SU-DHL-6 (cell line): ENCODE measurements around the gene ZSCAN30.

Experiments
- H2AFZ ChIP-seq: fragments of 200-600 bp; sonication (generic); 2 replicates; pipeline ENCODE4 v1.6.1; 2014; ENCODE audit warnings: low read depth, mild to moderate bottlenecking, moderate library complexity, mixed read lengths, antibody characterized with exemption, low read length; ENCODE audit not compliant: severe bottlenecking
- H3F3A ChIP-seq: fragments of 200-600 bp; shearing (Covaris generic); 2 replicates; pipeline ENCODE4 v1.6.0; 2016; ENCODE audit warnings: antibody characterized with exemption, mild to moderate bottlenecking; ENCODE audit not compliant: insufficient read depth
- H3K27ac ChIP-seq: fragments of 200-600 bp; sonication (generic); 2 replicates; pipeline ENCODE4 v1.5.1; 2016; ENCODE audit warnings: low read depth, mild to moderate bottlenecking, low read length, moderate library complexity, mixed read lengths
- H3K27me3 ChIP-seq: fragments of 200-600 bp; sonication (generic), shearing (Covaris generic); 2 replicates; pipeline ENCODE4 v1.6.0; 2014; ENCODE audit warnings: mild to moderate bottlenecking, low read length
- H3K36me3 ChIP-seq: fragments of 200-600 bp; sonication (generic); 2 replicates; pipeline ENCODE4 v1.6.1; 2014; ENCODE audit warnings: mild to moderate bottlenecking, low read length, mixed read lengths
- H3K4me2 ChIP-seq: fragments of 300-600, 200-600 bp; shearing (Covaris generic), sonication (generic); 2 replicates; pipeline ENCODE4 v1.6.0; 2014; ENCODE audit warnings: low read length, low read depth, mild to moderate bottlenecking; ENCODE audit not compliant: poor library complexity, severe bottlenecking
- H3K4me3 ChIP-seq: fragments of 200-600 bp; sonication (generic); 2 replicates; pipeline ENCODE4 v1.5.1; 2014; ENCODE audit warnings: antibody characterized with exemption, low read length, mild to moderate bottlenecking, mixed read lengths; ENCODE audit not compliant: insufficient read depth, poor library complexity, severe bottlenecking
- H3K79me2 ChIP-seq: fragments of 200-600 bp; sonication (generic); 2 replicates; pipeline ENCODE4 v1.6.1; 2014; ENCODE audit warnings: mild to moderate bottlenecking, low read length, moderate library complexity; ENCODE audit not compliant: insufficient read depth
- H3K9ac ChIP-seq: fragments of 200-600 bp; sonication (generic); 2 replicates; pipeline ENCODE4 v1.7.0; 2014; ENCODE audit warnings: mild to moderate bottlenecking, low read length
- H3K9me2 ChIP-seq: fragments of 200-600 bp; sonication (generic); replicated peaks from 2 replicates; pipeline ENCODE4 v1.6.1; 2014; ENCODE audit warnings: low read length; ENCODE audit not compliant: insufficient read depth
- H3K9me3 ChIP-seq: fragments of 200-600 bp; sonication (generic); 2 replicates; pipeline ENCODE4 v1.6.1; 2014; ENCODE audit warnings: low read length, mixed read lengths; ENCODE audit not compliant: insufficient read depth
- H4K20me1 ChIP-seq: fragments of 200-600 bp; sonication (generic); 2 replicates; pipeline ENCODE4 v1.6.1; 2014; ENCODE audit warnings: low read depth, mild to moderate bottlenecking, antibody characterized with exemption, low read length, moderate library complexity, mixed read lengths
- CTCF ChIP-seq: fragments of 200-600 bp; sonication (generic); IDR thresholded peaks from one replicate; pipeline ENCODE4 v1.5.1; 2017; ENCODE audit warnings: antibody characterized with exemption, mild to moderate bottlenecking, low read length, moderate library complexity; ENCODE audit not compliant: insufficient read depth, poor library complexity, severe bottlenecking
- EZH2phosphoT487 ChIP-seq: fragments of 200-600 bp; sonication (generic), shearing (Covaris generic); conservative IDR thresholded peaks from 2 replicates; pipeline ENCODE4 v1.6.1; 2018; ENCODE audit warnings: mild to moderate bottlenecking, antibody characterized with exemption, low read length, moderate library complexity, mixed read lengths

ZSCAN30 gene

GRCh38 chr18:35322486-35323458 is 32.7 kb upstream of the ZSCAN30 start:
- H3K9me2 ChIP-seq = no peaks in the 10 kb centered on the region
- H3K4me2 ChIP-seq = no peak overlapping the region
- no peaks in the 10 kb centered on the region for H3K79me2 ChIP-seq
- H3K4me3 ChIP-seq = no peak overlapping the region
- H3F3A ChIP-seq = no peaks in the 10 kb centered on the region
- no peaks in the 10 kb centered on the region for H3K27me3 ChIP-seq
- no peak overlapping the region for H3K27ac ChIP-seq
- H3K9ac ChIP-seq = no peak overlapping the region
- H3K9me3 ChIP-seq = no peaks in the 10 kb centered on the region
- no peak overlapping the region for H2AFZ ChIP-seq
- H4K20me1 ChIP-seq = no peaks in the 10 kb centered on the region
- no peaks in the 10 kb centered on the region for H3K36me3 ChIP-seq
- TF ChIP-seq EZH2phosphoT487 = no peak
- no peak for TF ChIP-seq CTCF

- no peaks in the 10 kb centered on the region for H3K9me2 ChIP-seq
- no peak overlapping the region for H3K4me2 ChIP-seq
- peaks cover 23% of the 10 kb centered on the region for H3K9me3 ChIP-seq
- no peak overlapping the region for H2AFZ ChIP-seq
- H3K9ac ChIP-seq = no peak overlapping the region
- no peak overlapping the region for H3K27ac ChIP-seq
- H4K20me1 ChIP-seq = no peaks in the 10 kb centered on the region
- TF ChIP-seq EZH2phosphoT487 = no peak
- TF ChIP-seq CTCF = no peak
- H3K27me3 ChIP-seq = no peaks in the 10 kb centered on the region
- no peaks in the 10 kb centered on the region for H3F3A ChIP-seq
- no peaks in the 10 kb centered on the region for H3K79me2 ChIP-seq
- no peak overlapping the region for H3K4me3 ChIP-seq
- peaks cover 20% of the 10 kb centered on the region for H3K36me3 ChIP-seq
Observed at GRCh38 chr18:35311496-35311895, 21.5 kb upstream of the ZSCAN30 start.

GRCh38 chr18:35306588-35307250 is 16.7 kb upstream of the ZSCAN30 start:
- TF ChIP-seq CTCF (no peak), EZH2phosphoT487 (no peak)
- no peak overlapping the region for H3K9ac ChIP-seq
- no peak overlapping the region for H3K4me2 ChIP-seq
- H3K9me2 ChIP-seq = no peaks in the 10 kb centered on the region
- H4K20me1 ChIP-seq = no peaks in the 10 kb centered on the region
- H3K4me3 ChIP-seq = no peak overlapping the region
- H3K9me3 ChIP-seq = peaks cover 64% of the 10 kb centered on the region
- H3F3A ChIP-seq = no peaks in the 10 kb centered on the region
- H2AFZ ChIP-seq = no peak overlapping the region
- H3K36me3 ChIP-seq = peaks cover 62% of the 10 kb centered on the region
- H3K27ac ChIP-seq = no peak overlapping the region
- peaks cover 14% of the 10 kb centered on the region for H3K79me2 ChIP-seq
- no peaks in the 10 kb centered on the region for H3K27me3 ChIP-seq
